HCT116 (cell line): ENCODE data around the gene ARL5C. TPM values are rescaled to one million over a fixed set of nuclear protein-coding genes. Genes with fewer than 3 reads are reported as not detected.
A peak's percentile ranks its signal among the peaks of the same experiment; 100 is the strongest.

Experiments used
- ATAC-seq: fragments of 200-7000 bp; cut with Tn5 transposase; 2 replicates; pipeline ENCODE4 v1.9.1; 2020; ENCODE audit warnings: mild to moderate bottlenecking, moderate library complexity
- BruUV-seq: library from RNA; stranded (reverse); fragments of 400-500 nt; replicated peaks from 2 replicates; lab custom pipeline; 2021; lab: Mats Ljungman, UMichigan
- CTCF ChIA-PET: fragments of 300-600 bp; sonication (Branson Sonifier 250); formaldehyde crosslinking; loops from one replicate; lab custom pipeline; 2021; ENCODE audit warnings: antibody characterized with exemption; lab: Charles Lee
- POLR2A ChIA-PET: fragments of 300-600, 350-600 bp; sonication (Branson Sonifier 250); formaldehyde crosslinking; loops from one replicate; lab custom pipeline; 2021; ENCODE audit warnings: antibody characterized with exemption; lab: Charles Lee
- RAD21 ChIA-PET, 2 experiments: fragments of 300-600 bp; sonication (Branson Sonifier 250); formaldehyde crosslinking; loops; one replicate each; lab custom pipeline; 2023; ENCODE audit warnings: low total read pairs in 2 of 2; ENCODE audit not compliant: uncharacterized antibody in 2 of 2, unreplicated experiment in 2 of 2, low non-redundant PET in 1 of 2; lab: Charles Lee
- DNase-seq: peaks from one replicate; pipeline ENCODE4 v3.0.0-alpha.2; 2010; ENCODE audit warnings: low read depth, low spot score
- H2AFZ ChIP-seq: fragments of 200-600 bp; shearing (Covaris generic), sonication (generic); 2 replicates; pipeline ENCODE4 v1.6.1; 2017; ENCODE audit warnings: low read depth, mixed run types, mixed read lengths, antibody characterized with exemption, low read length; ENCODE audit not compliant: poor library complexity, severe bottlenecking
- H3K27ac ChIP-seq: 2 replicates; pipeline ENCODE4 v1.5.1; 2012; ENCODE audit warnings: low read depth, low read length
- H3K27me3 ChIP-seq: fragments of 200-600 bp; sonication (generic); 2 replicates; pipeline ENCODE4 v1.6.1; 2016; ENCODE audit warnings: mixed run types, low read length, mixed read lengths; ENCODE audit not compliant: insufficient read depth
- H3K36me3 ChIP-seq, 2 experiments: fragments of 200-500 bp in 1 of 2; fragments of 200-600 bp in 1 of 2; sonication (Bioruptor generic) in 1 of 2; sonication (generic) in 1 of 2; 2 replicates each; pipeline versions ENCODE4 v1.5.1 to v1.6.1; 2014 to 2016; ENCODE audit warnings: low read length in 2 of 2, inconsistent platforms in 1 of 2, mixed read lengths in 1 of 2, mixed run types in 1 of 2; ENCODE audit not compliant: insufficient read depth in 2 of 2, control insufficient read depth in 1 of 2
- H3K4me1 ChIP-seq, 2 experiments: fragments of 200-600 bp in 1 of 2; sonication (generic) in 1 of 2; 2 replicates each; pipeline versions ENCODE4 v1.5.1 to v1.6.1; 2012 to 2017; ENCODE audit warnings: low read length in 2 of 2, inconsistent platforms in 1 of 2, mild to moderate bottlenecking in 1 of 2, mixed read lengths in 1 of 2, mixed run types in 1 of 2, moderate library complexity in 1 of 2; ENCODE audit not compliant: insufficient read depth in 2 of 2, control insufficient read depth in 1 of 2
- H3K4me2 ChIP-seq: fragments of 200-600 bp; sonication (generic); 2 replicates; pipeline ENCODE4 v1.6.1; 2017; ENCODE audit warnings: mixed run types, low read length, mixed read lengths
- H3K4me3 ChIP-seq, 2 experiments: fragments of 200-600 bp in 1 of 2; sonication (generic) in 1 of 2; replicated peaks in 1 of 2; 2 replicates each; pipeline ENCODE4 v1.5.1; 2011 to 2016; ENCODE audit warnings: low read length in 2 of 2, control low read depth in 1 of 2, low read depth in 1 of 2, mild to moderate bottlenecking in 1 of 2, mixed read lengths in 1 of 2, mixed run types in 1 of 2
- H3K79me2 ChIP-seq: fragments of 200-600 bp; sonication (generic); 2 replicates; pipeline ENCODE4 v1.6.1; 2017; ENCODE audit warnings: mild to moderate bottlenecking, mixed run types, low read length, moderate library complexity, mixed read lengths; ENCODE audit not compliant: insufficient read depth
- H3K9ac ChIP-seq: fragments of 200-600 bp; sonication (generic); 2 replicates; pipeline ENCODE4 v1.6.1; 2016; ENCODE audit warnings: low read length, mixed read lengths
- H3K9me2 ChIP-seq: fragments of 200-600 bp; sonication (generic), shearing (Covaris generic); 2 replicates; pipeline ENCODE4 v1.6.1; 2017; ENCODE audit warnings: mixed run types, mild to moderate bottlenecking, moderate library complexity; ENCODE audit not compliant: insufficient read depth
- H3K9me3 ChIP-seq, 2 experiments: fragments of 200-500 bp in 1 of 2; fragments of 200-600 bp in 1 of 2; sonication (Bioruptor generic) in 1 of 2; sonication (generic) in 1 of 2; 2 replicates each; pipeline ENCODE4 v1.6.1; 2014 to 2017; ENCODE audit warnings: low read length in 2 of 2, mixed read lengths in 2 of 2, inconsistent platforms in 1 of 2, low read depth in 1 of 2, mild to moderate bottlenecking in 1 of 2, mixed run types in 1 of 2, moderate library complexity in 1 of 2; ENCODE audit not compliant: control insufficient read depth in 1 of 2, insufficient read depth in 1 of 2
- H4K20me1 ChIP-seq: fragments of 200-600 bp; sonication (generic), shearing (Covaris generic); 2 replicates; pipeline ENCODE4 v1.6.1; 2017; ENCODE audit warnings: mixed run types, mild to moderate bottlenecking, moderate library complexity; ENCODE audit not compliant: insufficient read depth
- CEBPB ChIP-seq: IDR thresholded peaks from 2 replicates; pipeline ENCODE4 v1.6.1; 2012; ENCODE audit warnings: low read depth
- EGR1 ChIP-seq: IDR thresholded peaks from 2 replicates; pipeline ENCODE4 v1.6.1; 2012; ENCODE audit warnings: low read depth
- EZH2phosphoT487 ChIP-seq: fragments of 200-600 bp; IDR thresholded peaks from 2 replicates; pipeline ENCODE4 v1.6.1; 2018; ENCODE audit warnings: antibody characterized with exemption, borderline replicate concordance
- FOSL1 ChIP-seq: IDR thresholded peaks from 2 replicates; pipeline ENCODE4 v1.6.1; 2012; ENCODE audit warnings: low read depth
- MAX ChIP-seq: IDR thresholded peaks from 2 replicates; pipeline ENCODE4 v1.6.1; 2012
- SP1 ChIP-seq: IDR thresholded peaks from 2 replicates; pipeline ENCODE4 v1.6.1; 2012; ENCODE audit warnings: low read depth
- SRF ChIP-seq: IDR thresholded peaks from 2 replicates; pipeline ENCODE4 v1.6.1; 2012; ENCODE audit warnings: low read depth
- TCF7L2 ChIP-seq: IDR thresholded peaks from 2 replicates; pipeline ENCODE4 v1.7.0; 2011; ENCODE audit warnings: borderline replicate concordance, inconsistent platforms; ENCODE audit not compliant: insufficient read depth, insufficient read length; ENCODE audit errors: extremely low read depth
- YY1 ChIP-seq: IDR thresholded peaks from 2 replicates; pipeline ENCODE4 v1.6.1; 2011; ENCODE audit warnings: low read length, low read depth, moderate library complexity, mild to moderate bottlenecking; ENCODE audit not compliant: insufficient replicate concordance; ENCODE audit errors: extremely low read depth
- ZBTB33 ChIP-seq: IDR thresholded peaks from 2 replicates; pipeline ENCODE4 v1.6.1; 2011; ENCODE audit warnings: mild to moderate bottlenecking, low read length, moderate library complexity; ENCODE audit not compliant: insufficient replicate concordance; ENCODE audit errors: extremely low read depth
- intact Hi-C: fragments of 100-400 bp; cut with micrococcal nuclease; formaldehyde crosslinking; loops from 2 replicates; pipeline ENCODE4 v1.10.0; 2022
- total RNA-seq: library from RNA; stranded (reverse); gene quantifications from one replicate; pipeline ENCODE4 v1.2.1, GENCODE V29; 2021; ENCODE audit not compliant: unreplicated experiment
- TF ChIP-seq, protein P1 (sequence below): IDR thresholded peaks from 2 replicates; pipeline ENCODE4 v1.6.1; 2012

Gene ARL5C
- total RNA-seq, 1 experiment from 2014 or later: not detected

DNA sequence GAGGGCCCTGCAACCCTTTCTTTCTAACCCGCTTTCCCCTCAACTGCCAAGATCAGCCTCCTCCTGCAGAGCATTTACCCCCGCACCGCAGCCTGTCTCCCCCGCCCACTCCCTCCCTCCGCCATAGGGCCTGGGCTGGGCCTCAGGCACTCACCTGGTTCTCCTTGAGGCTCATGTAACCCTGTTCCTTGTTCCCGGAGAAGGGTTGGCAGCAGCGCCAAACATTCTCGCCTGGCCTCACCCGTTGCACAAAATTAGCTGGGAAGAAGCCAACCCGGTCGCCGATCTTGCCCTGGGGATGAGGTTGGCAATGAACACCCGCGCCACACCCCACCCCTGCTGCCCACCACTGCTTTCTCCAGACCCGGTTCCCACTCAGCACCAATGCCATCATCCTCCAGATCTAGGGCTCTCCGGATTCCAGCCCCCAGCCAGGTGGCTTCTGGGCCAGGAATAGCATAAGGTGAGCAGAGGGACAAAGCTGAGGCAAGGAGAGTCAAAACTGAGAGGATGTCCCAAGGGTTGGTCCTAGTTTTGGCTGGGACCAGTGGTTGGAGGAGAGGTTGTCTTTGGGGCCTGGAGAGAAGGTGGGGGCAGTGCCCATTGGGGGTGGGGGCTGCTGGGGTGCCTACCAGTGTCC, 47.0 kb upstream of the ARL5C start:
- Histone ChIP-seq H3K4me3 (no peak overlapping the region; a peak in 1 of 4 replicates), H3K9me2 (no peaks in the 10 kb centered on the region), H3K27me3 (no peaks in the 10 kb centered on the region), H3K36me3 (no peaks in the 10 kb centered on the region), H3K79me2 (no peaks in the 10 kb centered on the region), H3K9ac (no peak overlapping the region), H2AFZ (no peak overlapping the region), H4K20me1 (no peaks in the 10 kb centered on the region), H3K4me1 (peaks cover 20 to 34% of the 10 kb centered on the region in 2 experiments), H3K9me3 (no peaks in the 10 kb centered on the region), H3K27ac (peak overlapping the region; percentile 30; the same call in 1 of the 2 replicates), H3K4me2 (peak overlapping the region; percentile 58)
- ChIA-PET POLR2A (interaction anchor here (2.3 kb wide), 1 partner anchor 13 kb away, joined by 11 read pairs; the partner anchor contains the start of gene RPL19), CTCF (interaction anchor here (1.3 to 1.9 kb wide), 2 partner anchors 23 to 25 kb away, joined by 4 to 6 read pairs; no protein-coding TSS in a partner anchor), RAD21 (no interaction called here)
- ATAC-seq: no peak
- DNase-seq: no peak
- BruUV-seq: no TSS peak
- TF ChIP-seq, protein P1, sequence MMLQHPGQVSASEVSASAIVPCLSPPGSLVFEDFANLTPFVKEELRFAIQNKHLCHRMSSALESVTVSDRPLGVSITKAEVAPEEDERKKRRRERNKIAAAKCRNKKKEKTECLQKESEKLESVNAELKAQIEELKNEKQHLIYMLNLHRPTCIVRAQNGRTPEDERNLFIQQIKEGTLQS: no peak
- TF ChIP-seq TCF7L2 (no peak), EGR1 (no peak), CEBPB (no peak), FOSL1 (no peak), SRF (no peak), EZH2phosphoT487 (no peak), YY1 (no peak), ZBTB33 (no peak), MAX (no peak), SP1 (no peak)
- intact Hi-C loops: no loop called here
